GM12864 (cell line): ENCODE data around the gene PTPRD.

Experiments used
- DNase-seq: peaks from one replicate; pipeline ENCODE4 v3.0.0-alpha.2; 2011; ENCODE audit warnings: low read depth
- H3K4me3 ChIP-seq: 2 replicates; pipeline ENCODE4 v1.5.1; 2011; ENCODE audit warnings: mild to moderate bottlenecking, low read depth, low read length, control low read depth
- TF ChIP-seq, protein P1 (sequence below): IDR thresholded peaks from 2 replicates; pipeline ENCODE4 v1.5.1; 2011; ENCODE audit warnings: low read depth, mild to moderate bottlenecking, moderate library complexity, low read length, control low read depth, inconsistent platforms; ENCODE audit errors: missing control alignments

Gene PTPRD

DNA sequence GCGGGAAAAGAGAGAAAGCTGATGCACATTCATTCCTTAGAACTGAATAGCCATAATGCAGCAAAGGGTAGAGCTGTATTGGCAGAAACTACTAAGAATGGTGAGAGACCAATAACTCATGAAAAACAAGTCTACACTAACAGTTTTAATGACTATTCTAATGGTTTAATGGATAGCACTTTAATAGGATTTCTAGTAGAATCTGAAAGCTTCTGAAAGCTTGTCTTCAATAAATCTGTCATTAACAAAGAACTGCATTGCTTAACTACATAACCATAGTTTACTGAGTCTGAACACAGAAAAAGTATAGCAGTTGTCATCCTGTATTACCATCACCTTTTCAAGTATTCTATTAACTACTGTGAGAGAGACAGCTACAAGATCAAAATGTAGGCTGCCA is 2195.5 kb downstream of the PTPRD start:
- no peak for DNase-seq
- TF ChIP-seq, protein P1, sequence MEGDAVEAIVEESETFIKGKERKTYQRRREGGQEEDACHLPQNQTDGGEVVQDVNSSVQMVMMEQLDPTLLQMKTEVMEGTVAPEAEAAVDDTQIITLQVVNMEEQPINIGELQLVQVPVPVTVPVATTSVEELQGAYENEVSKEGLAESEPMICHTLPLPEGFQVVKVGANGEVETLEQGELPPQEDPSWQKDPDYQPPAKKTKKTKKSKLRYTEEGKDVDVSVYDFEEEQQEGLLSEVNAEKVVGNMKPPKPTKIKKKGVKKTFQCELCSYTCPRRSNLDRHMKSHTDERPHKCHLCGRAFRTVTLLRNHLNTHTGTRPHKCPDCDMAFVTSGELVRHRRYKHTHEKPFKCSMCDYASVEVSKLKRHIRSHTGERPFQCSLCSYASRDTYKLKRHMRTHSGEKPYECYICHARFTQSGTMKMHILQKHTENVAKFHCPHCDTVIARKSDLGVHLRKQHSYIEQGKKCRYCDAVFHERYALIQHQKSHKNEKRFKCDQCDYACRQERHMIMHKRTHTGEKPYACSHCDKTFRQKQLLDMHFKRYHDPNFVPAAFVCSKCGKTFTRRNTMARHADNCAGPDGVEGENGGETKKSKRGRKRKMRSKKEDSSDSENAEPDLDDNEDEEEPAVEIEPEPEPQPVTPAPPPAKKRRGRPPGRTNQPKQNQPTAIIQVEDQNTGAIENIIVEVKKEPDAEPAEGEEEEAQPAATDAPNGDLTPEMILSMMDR: no peak
- H3K4me3 ChIP-seq: no peak overlapping the region

DNA sequence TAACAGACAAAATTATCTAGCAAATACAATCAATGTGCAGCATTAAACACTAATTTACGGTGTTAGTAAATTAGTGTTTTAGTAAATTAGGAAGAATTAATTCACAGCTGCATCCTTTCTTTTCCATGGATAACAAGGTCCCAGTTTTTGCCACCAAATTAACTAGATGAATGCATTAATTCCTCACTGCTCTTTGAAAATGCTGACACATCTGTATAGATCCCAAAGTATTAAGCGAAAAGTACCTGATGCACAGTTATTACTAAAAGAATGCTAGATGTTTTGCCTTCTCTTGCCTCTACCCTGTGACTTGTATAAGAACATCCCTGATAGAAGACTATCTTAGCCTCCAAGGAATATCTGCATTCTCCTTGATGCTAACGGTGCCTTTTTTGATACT is 2200.5 kb downstream of the PTPRD start:
- TF ChIP-seq, protein P1: no peak
- H3K4me3 ChIP-seq: no peak overlapping the region

DNA sequence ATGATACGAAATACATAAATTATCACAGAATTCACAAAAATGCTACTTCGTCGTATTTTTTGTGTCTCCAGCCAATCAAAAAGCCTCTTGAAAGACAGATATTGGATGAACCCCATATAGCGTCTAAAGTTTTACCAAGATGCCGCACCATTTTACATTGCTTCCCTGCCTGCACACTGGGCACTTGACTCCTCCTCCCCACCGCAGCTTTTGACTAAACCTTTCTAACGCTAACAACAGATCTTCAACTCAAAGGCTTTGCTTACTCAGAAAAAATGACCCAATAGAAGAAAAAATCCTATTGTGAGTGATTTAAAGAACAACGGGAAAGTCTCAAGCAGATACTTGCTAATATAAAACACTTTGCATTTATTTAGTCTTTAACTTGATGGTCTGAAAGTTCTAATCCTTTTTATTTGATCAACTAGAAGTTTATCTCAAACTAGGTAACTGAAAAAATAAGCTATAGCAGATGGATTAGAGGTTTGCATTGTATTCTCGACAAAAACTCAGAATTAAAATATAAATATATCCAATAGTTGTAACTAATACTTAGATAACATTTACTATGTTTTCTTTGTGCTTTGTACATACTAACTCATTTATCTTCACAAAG is 2204.1 kb downstream of the PTPRD start:
- no peak overlapping the region for H3K4me3 ChIP-seq
- no peak for DNase-seq
- TF ChIP-seq, protein P1: no peak

More for the DNA sequence above, 2200.5 kb downstream of the PTPRD start:
- no peak for DNase-seq

DNA sequence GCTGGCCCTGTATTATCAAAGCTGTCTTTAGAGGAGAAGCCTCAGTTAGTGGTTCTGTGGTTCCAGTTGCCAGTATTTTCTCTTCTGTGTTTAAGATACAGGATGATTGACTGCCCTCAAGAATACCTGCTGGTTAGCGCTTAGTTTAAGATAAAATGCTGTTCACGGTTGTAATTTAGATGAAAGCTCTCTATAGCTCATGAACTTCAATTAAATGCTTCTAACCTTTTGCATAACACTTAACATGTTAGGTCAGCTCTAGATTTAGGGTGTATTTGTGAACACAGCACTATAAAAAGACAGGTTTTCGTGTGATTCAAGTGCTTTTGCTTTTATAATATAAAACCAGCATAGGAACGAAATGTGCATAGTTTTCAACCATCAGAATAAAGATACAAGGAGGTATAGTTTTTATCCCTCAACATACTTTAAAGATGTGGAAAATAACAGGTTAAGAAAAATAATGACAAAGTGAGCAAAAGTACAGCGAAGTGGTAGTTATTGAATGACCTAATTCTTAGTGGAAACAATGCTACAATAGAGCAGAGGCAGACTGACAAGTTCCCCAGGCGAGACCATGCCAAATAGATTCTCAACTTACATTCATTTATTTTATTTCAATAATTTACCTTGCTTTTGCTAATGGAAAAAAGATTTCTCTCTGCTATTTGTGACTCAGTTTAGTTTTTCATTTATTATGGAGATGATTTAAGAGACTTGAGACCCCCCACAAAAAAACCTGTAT is 2210.7 kb downstream of the PTPRD start:
- TF ChIP-seq, protein P1: no peak
- no peak for DNase-seq
- H3K4me3 ChIP-seq: no peak overlapping the region

DNA sequence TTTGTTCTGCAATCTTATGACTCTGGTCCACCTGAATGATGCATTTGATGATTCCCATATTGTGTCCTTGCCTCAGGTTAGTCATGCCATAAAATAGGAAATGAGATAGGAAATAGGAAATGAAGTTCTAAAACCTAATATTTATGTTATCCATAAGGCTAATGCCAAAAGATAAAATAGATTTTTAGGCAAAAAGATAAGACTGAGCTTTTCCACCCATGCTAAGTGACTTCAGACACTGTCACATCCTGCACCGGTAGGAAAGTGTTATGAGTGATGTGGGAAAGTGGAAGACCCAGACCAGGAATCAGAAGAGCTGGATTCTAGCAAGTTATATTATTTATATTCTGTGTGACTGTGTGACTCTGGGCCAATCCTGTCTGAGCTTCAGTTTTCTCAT is 2212.4 kb downstream of the PTPRD start:
- TF ChIP-seq, protein P1: no peak
- DNase-seq: no peak
- H3K4me3 ChIP-seq: no peak overlapping the region

DNA sequence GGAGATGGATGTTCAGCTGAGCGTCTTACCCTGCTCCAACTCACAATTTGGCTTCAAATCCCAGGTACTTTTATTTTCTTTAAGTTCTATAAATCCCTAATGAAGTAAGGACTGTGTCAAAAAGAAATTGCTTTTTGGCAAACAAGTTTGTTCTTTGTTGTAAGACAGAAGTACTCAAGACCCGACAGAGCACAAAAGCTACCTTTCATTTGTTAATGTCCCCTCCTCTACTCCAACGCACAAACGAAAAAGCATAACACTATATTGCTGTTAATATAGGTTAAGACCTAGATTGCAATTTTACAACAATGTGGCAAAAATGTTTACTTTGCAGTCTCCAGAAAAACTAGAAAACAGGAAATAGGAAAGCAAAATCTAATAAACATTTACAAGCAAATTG is 2217.8 kb downstream of the PTPRD start:
- TF ChIP-seq, protein P1: no peak
- DNase-seq: no peak
- no peak overlapping the region for H3K4me3 ChIP-seq

DNA sequence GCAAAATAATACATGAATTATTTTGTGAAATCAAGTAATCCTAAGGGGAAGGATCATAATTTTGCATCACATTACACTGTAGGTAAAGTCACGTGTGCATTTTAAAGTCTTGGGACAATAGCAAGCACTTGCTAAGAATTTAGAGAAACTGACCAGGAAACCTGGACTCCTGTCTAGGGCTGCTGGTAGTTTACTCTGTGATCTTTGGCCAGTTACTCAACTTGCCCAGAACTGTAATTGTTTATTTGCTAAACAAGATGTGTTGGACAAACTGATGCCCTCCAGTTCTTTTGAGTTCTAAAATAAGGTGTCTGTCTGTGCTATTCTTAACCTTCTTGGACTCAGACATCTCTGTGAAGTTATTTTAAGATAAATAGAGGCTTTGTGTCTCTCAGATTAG is 2218.5 kb downstream of the PTPRD start:
- no peak overlapping the region for H3K4me3 ChIP-seq
- TF ChIP-seq, protein P1: no peak
- DNase-seq: no peak
